Measurements from ENCODE around the gene A2M.

A2M gene

DNA sequence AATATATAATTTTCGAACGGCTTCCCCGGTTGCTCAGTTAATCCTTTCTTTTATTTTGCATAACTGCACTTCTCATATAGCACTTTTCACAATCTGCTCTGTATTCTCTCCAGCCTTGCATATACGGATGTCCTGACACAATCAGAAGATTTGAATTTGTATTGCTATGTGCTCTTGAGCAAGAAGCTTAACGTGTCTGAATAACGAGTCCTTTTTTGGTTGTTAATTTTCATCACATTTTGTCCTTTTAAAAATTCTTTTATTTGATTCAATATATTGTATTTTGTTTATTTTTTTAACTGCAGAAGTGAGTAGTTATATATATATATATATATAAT lies 17.6 kb downstream of the A2M start:
- no peak for DNase-seq

- DNase-seq: no peak
Observed at GRCh38 chr12:9096563-9097176, 19.0 kb downstream of the A2M start.

GRCh38 chr12:9095322-9095721 lies 20.4 kb downstream of the A2M start:
- no peak for DNase-seq

- no peak for DNase-seq
Observed at GRCh38 chr12:9094512-9095206, 21.1 kb downstream of the A2M start.

- DNase-seq: no peak
Observed at GRCh38 chr12:9091891-9092598, 23.7 kb downstream of the A2M start.

- no peak for DNase-seq
Observed at GRCh38 chr12:9090220-9090619, 25.5 kb downstream of the A2M start.

- no peak for DNase-seq
Observed at GRCh38 chr12:9087087-9087835, 28.5 kb downstream of the A2M start.

DNA sequence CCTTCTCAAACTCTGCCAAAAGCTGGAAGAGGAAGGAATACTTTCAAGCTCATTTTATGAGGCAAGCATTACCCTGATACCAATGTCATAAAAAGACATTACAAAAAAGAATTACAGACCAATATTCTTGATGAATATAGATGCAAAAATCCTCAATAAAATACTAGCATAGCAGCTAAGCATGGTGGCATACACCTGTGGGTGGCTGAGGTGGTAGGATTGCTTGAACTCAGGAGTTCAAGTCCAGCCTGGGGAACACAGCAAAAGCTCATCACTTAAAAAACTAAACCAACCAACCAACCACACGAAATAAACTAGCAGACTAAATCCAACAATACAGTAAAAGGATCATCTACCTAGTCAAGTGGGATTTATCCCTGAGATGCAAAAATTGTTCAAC lies 29.6 kb downstream of the A2M start:
- DNase-seq: no peak

GRCh38 chr12:9084417-9084816 lies 31.3 kb downstream of the A2M start:
- no peak for DNase-seq

GRCh38 chr12:9083793-9084192 lies 31.9 kb downstream of the A2M start:
- no peak for DNase-seq

DNA sequence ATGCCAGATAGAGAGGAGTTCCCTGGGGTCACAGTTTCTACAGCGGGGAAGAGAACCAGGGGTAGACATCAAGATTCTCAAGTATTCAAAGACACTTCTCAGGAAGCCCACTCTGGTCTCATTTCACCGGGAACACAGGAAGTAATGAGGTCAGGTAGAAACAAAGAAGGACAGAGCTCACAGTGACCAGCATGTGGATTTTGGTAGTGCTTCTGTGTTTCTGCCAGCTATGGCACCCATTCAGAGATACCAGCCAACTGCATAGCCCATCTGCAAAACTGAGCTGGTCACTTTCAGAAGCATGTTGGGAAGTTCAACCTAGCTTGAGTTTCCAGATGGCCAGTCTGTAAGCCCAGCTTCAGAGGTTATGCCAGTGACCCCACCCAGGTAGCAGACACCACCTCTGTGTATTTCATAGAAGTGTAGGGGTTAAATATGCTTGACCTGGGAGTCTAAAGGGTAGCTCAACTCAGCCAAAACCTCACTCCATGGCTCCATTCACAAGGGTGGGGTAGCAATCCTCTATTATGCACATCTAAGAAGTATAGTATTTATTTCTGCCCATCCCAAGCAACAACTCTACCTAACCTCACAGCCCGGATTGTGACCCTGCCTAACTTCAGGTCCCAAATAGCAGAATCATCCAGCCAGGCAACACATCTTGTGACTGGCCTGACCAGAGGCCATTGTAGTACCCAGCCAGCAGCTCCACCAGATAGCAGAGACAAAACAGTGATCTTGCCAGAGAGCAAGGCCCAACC lies 33.9 kb downstream of the A2M start:
- no peak for DNase-seq

DNA sequence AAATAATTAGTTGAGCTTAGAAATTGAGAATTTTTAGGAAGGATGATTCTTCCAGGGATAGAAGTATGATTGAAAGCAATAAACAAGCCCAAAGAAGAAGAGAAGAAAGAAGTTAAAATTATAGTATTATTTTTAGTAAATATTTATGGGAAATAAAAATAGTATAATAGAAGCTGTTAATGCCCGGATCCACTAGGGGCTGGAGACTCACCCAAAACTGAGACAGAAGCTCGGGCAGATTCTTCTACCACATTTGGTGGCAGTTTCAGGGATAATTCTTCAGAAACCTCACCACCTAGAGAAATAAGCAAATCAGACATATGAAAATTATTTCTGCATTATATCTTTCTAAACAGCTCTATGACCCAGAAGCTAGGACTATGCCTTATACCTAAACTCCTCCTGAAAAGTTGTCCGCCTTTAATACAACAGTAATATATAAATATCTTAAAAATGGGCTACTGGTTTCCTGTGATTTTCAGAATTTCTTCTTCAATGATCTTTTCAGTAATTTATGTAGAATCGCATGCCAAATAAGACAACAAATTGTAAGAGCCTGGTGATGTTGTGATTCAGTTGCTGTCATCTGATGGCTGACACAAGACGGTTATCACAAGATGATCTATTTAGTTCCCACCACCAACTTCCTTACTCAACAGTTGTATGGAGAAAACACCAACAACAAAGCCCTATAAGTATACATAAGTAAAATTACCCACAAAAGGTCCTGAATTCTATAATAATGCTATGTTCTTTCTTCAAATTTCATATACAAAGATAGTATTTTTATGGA lies 35.6 kb downstream of the A2M start:
- DNase-seq: no peak

DNA sequence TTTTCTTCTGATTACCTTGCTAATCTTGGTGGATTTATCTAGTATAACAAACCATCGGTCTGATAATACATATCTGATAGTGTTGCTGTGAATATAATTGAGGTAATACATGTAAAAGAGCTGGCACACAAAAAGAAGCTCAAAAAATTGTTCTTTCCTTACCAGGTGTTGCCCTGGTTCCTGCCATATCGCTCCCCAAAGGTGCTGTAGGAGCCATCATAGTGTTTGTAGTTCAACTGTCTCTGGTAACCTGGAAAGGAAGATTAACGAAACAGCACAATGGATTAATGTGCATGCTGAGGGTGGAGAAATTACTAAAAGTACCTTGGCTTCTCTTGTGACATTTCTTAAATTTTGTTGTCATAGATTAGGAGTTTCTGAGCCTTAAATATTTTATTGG lies 36.6 kb downstream of the A2M start:
- DNase-seq: no peak

DNA sequence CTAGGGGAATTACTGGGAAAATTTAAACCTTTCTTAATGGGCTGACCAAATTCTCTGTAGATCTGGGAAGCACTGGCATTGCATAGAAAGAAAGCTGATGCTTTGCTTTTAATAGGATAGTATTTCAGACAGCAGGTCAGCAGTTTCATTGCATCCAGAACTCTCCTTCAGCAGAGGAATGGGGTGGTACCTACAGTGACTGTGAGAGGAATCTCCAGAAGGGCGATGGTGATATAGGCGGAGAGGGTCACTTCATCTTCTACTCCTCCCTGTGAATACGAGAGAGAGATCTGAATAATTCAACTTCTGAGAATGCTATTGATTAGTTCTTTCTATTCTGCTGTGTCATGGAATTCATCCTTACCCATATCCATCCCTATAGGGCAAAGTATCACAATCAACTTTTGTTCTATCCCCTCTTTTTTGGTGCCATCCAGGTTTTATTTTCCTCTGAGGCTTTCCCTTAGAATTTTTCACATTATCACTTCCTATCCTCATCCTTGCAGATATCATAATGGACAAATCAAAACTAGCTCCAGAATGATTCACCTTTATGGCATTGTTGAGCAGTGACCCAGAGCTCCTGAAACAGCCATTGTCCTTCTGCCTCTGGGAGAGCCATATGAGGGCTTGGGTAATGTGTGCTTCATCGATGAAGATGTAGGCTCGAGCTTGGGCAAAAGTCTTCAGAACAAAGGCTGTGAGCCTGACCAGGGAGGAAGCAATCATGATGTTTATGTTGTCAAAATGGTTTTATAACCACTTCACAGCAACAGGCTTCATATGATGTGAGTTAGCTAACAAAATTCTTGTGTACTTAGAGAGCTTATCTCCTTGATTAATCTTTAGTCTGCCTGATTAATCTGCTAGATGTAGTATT lies 38.3 kb downstream of the A2M start:
- DNase-seq: no peak

DNA sequence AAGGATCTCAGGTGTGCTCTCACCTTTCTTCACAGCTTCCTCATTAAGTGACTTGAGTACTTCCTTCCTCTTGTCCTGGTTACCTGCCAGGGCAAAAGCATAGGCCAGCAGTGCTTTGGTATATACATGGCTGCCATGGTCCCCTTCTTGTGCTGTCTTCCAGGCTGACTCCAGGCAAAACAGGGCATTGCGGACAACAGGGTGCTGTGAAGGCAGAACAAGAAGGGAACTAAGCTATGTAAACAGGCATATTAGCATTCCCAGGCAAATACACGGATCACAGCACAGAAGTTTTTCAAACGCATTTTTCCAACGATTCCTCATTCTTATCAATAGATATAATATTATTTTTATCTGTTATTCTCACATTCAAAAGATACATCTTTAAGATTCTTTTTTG lies 39.0 kb downstream of the A2M start:
- DNase-seq: no peak

DNA sequence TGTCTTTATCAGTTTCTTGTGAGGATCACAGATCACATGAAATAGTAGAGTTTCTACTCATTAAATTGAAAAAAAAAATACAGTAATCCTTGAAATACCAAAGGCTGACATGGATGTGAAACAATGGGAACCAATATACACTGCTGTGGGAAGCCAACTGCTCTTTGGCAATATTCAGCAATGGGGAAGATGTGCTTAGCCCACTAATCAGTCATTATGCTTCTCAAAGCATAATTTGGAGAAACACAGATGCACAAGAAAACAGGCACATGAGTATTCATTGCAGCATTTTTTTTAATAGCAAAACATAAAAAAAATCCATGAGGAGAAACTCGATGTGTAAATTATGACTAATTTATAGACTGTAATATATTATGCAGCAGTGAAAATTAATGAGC lies 40.6 kb downstream of the A2M start:
- no peak for DNase-seq

DNA sequence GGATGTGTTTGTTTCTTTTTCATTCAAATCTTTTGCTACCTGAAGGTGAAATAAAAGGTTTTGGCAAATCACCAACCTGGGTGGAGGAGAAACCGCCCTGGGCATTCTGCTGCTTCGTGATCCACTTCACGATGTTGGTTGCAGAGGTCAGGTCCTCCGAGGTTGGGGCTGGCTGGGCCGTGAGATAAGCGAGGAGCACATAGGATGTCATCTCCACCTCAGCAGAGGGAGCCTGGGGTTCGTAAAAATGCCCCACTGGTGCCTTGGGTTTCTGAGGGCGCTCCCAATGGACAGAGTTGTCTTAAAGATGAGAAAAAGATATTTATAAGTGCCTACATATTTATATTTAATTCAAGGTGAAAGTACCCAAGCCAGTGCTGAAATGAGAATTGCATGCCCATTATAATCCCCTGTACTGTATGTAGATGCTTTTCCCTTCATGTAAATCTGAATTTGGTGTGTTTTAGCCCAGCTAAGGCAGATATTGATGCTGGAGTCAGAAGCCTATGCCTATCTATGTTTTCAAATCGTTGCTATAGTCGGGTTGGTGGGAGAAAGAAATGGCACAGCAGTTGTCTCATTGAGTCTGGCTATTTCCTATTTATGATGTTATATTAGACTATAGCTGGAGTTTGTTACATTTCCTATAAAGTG lies 41.1 kb downstream of the A2M start:
- DNase-seq: no peak

DNA sequence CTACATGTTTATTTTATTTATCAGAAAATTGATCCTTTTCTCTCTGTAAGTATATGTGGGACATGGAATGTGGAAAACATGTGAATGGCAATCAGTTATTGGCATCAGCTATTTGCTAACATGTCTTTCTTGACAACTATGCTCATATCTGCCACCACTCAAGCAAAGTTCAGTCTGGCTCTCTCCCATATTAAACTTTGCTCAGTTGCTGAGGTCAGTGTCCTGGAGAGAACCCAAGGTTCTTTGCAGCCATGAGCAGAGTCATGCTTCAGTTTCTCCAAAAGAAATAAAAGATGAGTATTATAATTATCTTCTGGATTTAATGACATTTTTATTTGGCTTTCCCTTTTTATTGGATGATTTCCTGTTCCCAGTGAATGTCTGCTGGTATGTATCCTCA lies 42.6 kb downstream of the A2M start:
- DNase-seq: no peak

GRCh38 chr12:9072481-9073038 lies 43.2 kb downstream of the A2M start:
- DNase-seq: no peak

GRCh38 chr12:9071969-9072368 lies 43.8 kb downstream of the A2M start:
- DNase-seq: no peak

Measured in NCI-H2029 treated with DMSO at 0.1 percent for 48 hours (cell line).